Suppressor macrophage treated with lipopolysaccharide for 4 hours (primary cell): ENCODE data around the gene NBAS.

Experiments used
- DNase-seq: peaks from one replicate; pipeline ENCODE4 v3.0.0-alpha.2; 2020

Gene NBAS

DNA sequence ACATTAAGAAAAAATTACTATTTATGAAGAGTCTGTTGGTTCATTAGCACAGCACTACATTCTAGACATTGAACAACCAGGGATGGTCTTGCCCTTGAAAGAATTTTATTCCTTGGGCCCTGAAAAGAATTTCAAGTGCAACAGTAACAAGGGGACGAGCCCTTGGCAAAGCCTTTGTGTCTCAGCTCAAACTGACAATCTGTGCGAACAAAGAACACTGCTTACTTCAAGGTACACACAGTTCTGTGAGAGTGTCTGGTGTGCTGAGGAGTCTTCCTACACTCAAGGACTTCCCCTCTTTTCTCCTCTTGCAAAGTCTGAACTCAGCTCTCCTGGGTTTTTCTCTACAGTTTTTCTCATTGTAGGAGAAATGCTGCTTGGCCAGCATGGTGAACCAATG is 373.4 kb downstream of the NBAS start:
- no peak for DNase-seq

DNA sequence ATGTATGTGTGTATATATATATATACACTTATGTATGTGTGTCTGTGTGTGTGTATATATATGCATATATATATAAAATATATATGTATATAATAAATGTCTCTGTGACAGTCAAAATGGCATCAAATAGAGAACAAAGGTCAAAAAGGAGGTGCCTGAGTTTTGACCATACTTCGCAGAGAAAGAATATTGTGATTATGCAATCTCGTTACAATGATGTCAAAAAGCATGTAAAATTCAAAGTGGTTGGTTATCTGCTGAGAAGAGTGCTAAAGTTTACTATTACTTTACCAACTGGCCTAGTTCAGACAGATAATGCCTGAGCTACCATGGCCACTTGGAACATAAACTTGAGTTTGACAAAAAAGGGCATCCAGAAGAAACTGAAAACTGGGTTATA is 375.0 kb downstream of the NBAS start:
- DNase-seq: no peak

- no peak for DNase-seq
Observed at GRCh38 chr2:15184491-15184890, 376.6 kb downstream of the NBAS start.

DNA sequence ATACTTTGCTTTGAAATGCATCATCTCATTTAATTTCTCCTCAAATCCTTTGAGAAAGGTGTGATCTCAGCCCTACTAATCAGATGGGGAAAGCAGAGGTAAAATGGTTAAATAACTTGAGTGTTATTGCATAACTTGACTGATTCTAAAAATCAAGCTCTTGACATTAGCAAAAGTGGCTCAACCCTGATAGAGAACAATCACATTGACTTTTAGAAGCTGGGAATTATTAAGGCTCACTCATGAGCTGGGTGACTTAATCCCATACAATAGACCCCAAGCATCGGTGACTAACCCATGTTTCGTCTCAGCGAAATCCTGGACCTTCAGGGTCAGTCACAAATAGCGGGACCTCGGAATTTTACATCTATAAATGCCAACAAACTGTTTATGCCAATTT is 378.9 kb downstream of the NBAS start:
- DNase-seq: no peak

GRCh38 chr2:15181092-15181745 is 379.9 kb downstream of the NBAS start:
- no peak for DNase-seq

DNA sequence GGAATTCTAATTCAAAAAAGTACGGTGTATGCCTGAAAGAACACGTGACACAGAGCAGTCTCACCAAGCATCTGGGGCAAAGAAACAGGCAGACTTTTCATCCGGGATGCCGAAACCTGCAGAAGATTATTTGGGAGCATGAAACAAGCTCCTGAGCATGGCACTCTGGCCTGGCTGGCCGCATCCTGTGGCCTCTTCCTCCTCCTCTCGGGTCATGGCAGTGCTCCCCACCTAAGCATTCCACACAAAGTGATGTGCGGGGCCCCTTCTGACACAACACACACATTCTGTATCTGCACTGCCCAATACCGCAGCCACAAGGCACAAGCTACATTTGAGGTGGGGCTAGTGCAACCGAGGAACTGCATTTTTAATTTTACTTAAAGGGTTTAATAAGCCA is 380.8 kb downstream of the NBAS start:
- DNase-seq: no peak

GRCh38 chr2:15178946-15179345 is 382.2 kb downstream of the NBAS start:
- no peak for DNase-seq

DNA sequence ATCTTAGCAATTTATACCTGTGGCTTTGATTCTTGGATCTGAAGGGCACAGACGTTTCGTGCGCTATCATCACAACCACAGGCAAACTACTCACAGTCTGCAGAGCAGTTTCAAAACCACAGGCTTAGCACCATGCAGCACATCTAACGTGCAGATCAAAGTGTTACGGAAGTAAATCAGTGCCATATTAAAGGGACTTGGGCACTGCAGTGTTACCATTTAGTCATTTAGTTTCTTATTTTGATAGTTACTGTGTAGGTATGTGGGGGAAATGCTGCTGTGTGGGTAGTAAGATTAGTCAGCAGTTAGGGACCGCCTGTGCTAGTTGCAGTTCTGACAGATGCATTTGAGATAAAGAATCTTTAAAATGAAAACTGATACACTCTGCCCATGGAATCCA is 384.0 kb downstream of the NBAS start:
- DNase-seq: no peak

DNA sequence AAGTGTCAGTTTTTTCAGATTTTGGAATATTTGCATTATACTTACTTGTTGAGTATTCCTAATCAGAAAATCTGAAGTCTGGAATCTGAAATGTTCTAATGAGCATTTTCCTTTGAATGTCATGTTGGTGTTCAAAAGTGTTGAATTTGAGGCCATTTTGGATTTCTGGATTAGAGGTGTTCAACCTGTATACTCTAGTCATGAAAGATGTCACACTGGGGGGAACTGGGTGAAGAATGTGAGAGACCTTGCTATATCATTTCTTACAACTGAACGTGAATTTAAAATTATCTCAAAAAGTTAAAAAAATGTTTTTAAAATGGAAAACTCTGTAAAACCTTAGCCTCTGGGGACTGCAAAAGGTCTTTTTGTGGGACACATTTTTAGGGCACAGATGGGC is 384.5 kb downstream of the NBAS start:
- no peak for DNase-seq

DNA sequence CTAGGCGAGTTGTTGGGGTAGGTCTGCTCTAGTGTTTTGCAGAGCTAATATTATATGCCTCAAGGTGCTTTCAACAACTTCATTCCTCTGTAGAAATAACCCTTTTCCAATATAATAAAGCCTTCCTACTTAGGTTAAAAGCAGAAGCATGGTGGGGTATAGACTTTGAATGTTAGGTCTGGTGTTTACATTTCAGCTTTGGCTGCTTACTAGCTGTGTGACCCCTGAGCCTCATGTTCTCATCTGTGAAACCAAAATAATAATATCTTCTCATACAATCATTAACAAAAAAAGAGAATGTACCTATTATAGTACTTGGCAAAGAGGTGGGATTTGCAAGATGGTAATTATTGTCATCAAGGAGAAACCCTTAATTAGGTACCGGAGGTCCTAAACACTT is 386.6 kb downstream of the NBAS start:
- no peak for DNase-seq

GRCh38 chr2:15173501-15173900 is 387.6 kb downstream of the NBAS start:
- peak; percentile 1 for DNase-seq

DNA sequence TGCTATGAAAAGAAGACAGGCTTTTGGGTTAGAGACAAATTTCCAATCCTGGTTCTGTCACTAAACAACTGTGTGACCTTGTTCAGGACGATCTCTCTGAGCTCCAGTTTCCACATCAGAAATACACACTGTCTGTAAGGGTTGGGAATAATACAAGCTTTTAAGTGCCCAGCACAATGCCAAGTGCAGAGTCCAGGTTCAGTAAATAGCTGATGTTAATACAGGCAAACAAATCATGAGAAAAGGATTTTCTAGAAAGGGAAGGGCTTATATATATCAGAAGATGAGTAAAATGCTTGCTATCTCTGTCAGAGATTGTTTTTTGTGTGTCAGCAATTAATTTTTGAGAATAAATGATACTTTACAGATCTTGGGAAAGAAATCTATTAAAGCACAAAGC is 388.3 kb downstream of the NBAS start:
- DNase-seq: no peak

- DNase-seq: no peak
Observed at GRCh38 chr2:15170070-15170775, 390.9 kb downstream of the NBAS start.

DNA sequence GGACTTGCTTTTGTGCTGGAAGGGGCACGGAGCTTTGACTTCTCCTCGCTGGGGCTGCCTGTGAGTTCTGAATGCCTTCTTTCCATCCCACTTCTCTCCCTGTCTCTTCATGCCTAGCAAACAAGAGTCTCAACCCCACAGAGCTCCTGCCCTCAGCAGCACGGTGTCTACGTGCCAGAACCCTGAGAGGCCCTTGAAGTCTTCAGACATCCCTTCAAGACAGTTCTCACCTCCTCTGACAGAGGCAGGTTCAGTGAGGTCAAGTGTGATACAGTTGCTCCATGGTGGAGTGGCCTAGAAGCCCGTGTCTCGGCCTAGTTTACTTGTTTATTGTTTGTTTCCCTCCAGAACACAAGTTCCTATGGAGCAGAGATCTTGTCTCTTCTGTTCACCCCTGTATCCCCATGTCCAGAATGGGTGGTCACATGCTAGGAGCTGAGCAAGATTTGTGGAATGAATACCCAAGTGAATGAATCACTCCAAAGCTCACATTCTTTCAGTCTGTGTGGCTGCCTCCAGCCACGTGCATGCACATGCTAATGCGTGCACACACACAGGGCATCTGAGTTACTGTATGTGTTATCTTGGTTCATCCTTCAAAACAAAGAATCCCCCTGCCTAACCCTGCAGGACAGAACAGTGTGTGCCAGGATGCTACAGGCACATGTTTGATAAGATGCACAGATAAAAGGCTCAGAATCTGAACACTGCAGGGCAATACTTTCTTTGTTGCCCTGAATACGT is 391.6 kb downstream of the NBAS start:
- no peak for DNase-seq

- no peak for DNase-seq
Observed at GRCh38 chr2:15168116-15168515, 393.0 kb downstream of the NBAS start.

DNA sequence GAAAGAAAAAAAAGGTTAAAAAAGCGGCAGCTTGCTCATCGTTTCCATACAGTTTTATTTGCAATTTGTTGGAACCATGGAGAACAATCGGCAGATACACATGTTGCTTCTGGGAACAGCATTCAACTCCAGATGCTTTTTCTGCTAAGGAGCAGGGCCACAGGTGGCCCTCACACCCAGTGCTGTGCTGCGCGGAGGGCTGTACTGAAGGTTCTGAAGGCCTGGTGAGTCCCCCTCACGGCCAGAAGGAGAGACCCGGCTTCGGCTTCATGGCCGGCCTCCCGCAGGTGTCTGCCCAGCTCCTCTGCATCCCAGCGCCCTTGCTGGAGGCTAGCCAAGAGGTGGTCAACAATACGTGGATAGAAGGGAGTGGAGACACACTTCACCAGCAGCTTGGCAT is 394.3 kb downstream of the NBAS start:
- no peak for DNase-seq

DNA sequence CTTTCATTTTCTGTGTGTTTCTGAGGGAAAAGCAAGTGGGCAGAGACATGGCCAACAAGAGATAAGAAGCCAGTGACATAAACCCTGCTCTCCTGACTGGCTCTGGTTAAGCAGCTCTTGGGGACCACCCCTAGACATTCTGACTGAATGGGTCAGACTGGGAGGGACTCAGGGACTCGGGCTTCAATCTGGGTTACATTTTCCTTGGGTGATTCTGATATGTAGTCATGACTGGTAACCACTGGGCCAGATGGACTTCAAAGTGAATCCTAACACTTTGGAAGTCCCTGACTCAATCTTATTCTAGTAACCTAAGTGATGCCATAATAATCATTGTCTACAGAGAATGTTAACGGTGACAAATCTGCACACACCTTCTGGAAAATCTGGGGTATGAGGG is 397.8 kb downstream of the NBAS start:
- no peak for DNase-seq

- DNase-seq: no peak
Observed at GRCh38 chr2:15162620-15163019, 398.5 kb downstream of the NBAS start.

GRCh38 chr2:15160201-15160991 is 400.7 kb downstream of the NBAS start:
- no peak for DNase-seq

DNA sequence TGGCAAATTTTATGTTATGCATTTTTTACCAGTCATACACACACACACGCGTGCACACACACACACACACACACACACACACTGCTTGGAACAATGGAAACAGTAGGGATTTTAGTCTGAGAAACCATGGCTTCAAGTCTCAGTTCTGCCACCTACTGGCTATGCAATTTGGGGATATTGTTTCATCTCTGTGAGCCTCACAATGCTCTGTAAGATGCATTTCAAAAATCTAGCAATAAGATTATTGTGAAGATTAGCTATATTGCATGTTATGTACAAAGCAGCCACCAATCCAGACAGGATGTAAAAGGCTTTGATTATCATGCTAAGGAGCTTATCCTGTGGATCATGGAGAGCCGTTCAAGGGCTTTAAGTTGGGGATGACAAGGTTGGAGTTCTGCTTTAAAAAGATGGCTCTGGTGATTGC is 401.4 kb downstream of the NBAS start:
- peak; percentile 31 for DNase-seq

- DNase-seq: no peak
Observed at GRCh38 chr2:15159206-15159605, 401.9 kb downstream of the NBAS start.

GRCh38 chr2:15158532-15158931 is 402.6 kb downstream of the NBAS start:
- no peak for DNase-seq

- DNase-seq: no peak
Observed at GRCh38 chr2:15158100-15158499, 403.0 kb downstream of the NBAS start.
